H9 (cell line): Measurements from ENCODE around the gene NT5C. TPM values are rescaled to one million over a fixed set of nuclear protein-coding genes. Genes with fewer than 3 reads are reported as not detected.

Source experiments
- DNase-seq: peaks from one replicate; pipeline ENCODE4 v3.0.0-alpha.2; 2017
- H2AFZ ChIP-seq: one replicate; pipeline ENCODE4 v1.6.1; 2013; ENCODE audit warnings: mild to moderate bottlenecking, low read length, control low read depth, moderate library complexity
- H2AK5ac ChIP-seq: 2 replicates; pipeline ENCODE4 v1.6.1; 2013; ENCODE audit warnings: low read length, control low read depth, mixed read lengths; ENCODE audit not compliant: insufficient read length
- H2BK120ac ChIP-seq: one replicate; pipeline ENCODE4 v1.6.1; 2013; ENCODE audit warnings: low read depth, mild to moderate bottlenecking, low read length, control low read depth, inconsistent platforms; ENCODE audit not compliant: poor library complexity, severe bottlenecking
- H2BK12ac ChIP-seq: 2 replicates; pipeline ENCODE4 v1.6.1; 2013; ENCODE audit warnings: low read length, control low read depth, mixed read lengths, low read depth; ENCODE audit not compliant: insufficient read length
- H2BK15ac ChIP-seq: 2 replicates; pipeline ENCODE4 v1.6.1; 2013; ENCODE audit warnings: low read depth, low read length, control low read depth
- H2BK20ac ChIP-seq: one replicate; pipeline ENCODE4 v1.6.1; 2013; ENCODE audit warnings: low read depth, mild to moderate bottlenecking, low read length, control low read depth, inconsistent platforms; ENCODE audit not compliant: poor library complexity, severe bottlenecking
- H2BK5ac ChIP-seq: 2 replicates; pipeline ENCODE4 v1.6.1; 2013; ENCODE audit warnings: low read length, control low read depth, mixed read lengths; ENCODE audit not compliant: insufficient read length
- H3K14ac ChIP-seq: 2 replicates; pipeline ENCODE4 v1.6.1; 2013; ENCODE audit warnings: low read length, control low read depth; ENCODE audit not compliant: insufficient read depth
- H3K18ac ChIP-seq: 2 replicates; pipeline ENCODE4 v1.6.1; 2013; ENCODE audit warnings: low read depth, mild to moderate bottlenecking, mixed read lengths, low read length, control low read depth; ENCODE audit not compliant: insufficient read length
- H3K23ac ChIP-seq: 2 replicates; pipeline ENCODE4 v1.6.1; 2013; ENCODE audit warnings: low read length, control low read depth, mixed read lengths, low read depth; ENCODE audit not compliant: insufficient read length
- H3K23me2 ChIP-seq: 2 replicates; pipeline ENCODE4 v1.6.1; 2013; ENCODE audit warnings: low read depth, mild to moderate bottlenecking, mixed read lengths, low read length, control low read depth; ENCODE audit not compliant: insufficient read length, poor library complexity, severe bottlenecking
- H3K27ac ChIP-seq: 2 replicates; pipeline ENCODE4 v1.5.1; 2013; ENCODE audit warnings: low read length, control low read depth, mixed read lengths, low read depth; ENCODE audit not compliant: insufficient read length
- H3K27me3 ChIP-seq: 2 replicates; pipeline ENCODE4 v1.6.1; 2013; ENCODE audit warnings: low read length, control low read depth, inconsistent platforms; ENCODE audit not compliant: insufficient read depth
- H3K4ac ChIP-seq: 2 replicates; pipeline ENCODE4 v1.6.1; 2013; ENCODE audit warnings: low read depth, mild to moderate bottlenecking, control low read depth, inconsistent platforms, low read length, moderate library complexity
- H3K4me1 ChIP-seq: 2 replicates; pipeline ENCODE4 v1.6.1; 2013; ENCODE audit warnings: low read length, control low read depth, inconsistent platforms; ENCODE audit not compliant: insufficient read depth
- H3K4me2 ChIP-seq: 2 replicates; pipeline ENCODE4 v1.6.1; 2013; ENCODE audit warnings: low read length, control low read depth, mixed read lengths; ENCODE audit not compliant: insufficient read length, insufficient read depth
- H3K56ac ChIP-seq: 2 replicates; pipeline ENCODE4 v1.6.1; 2013; ENCODE audit warnings: low read depth, mild to moderate bottlenecking, mixed read lengths, low read length, control low read depth; ENCODE audit not compliant: insufficient read length
- H3K79me1 ChIP-seq: 2 replicates; pipeline ENCODE4 v1.6.1; 2013; ENCODE audit warnings: low read depth, mild to moderate bottlenecking, moderate library complexity, low read length, control low read depth, inconsistent platforms; ENCODE audit not compliant: insufficient read depth, poor library complexity, severe bottlenecking
- H3K79me2 ChIP-seq: 2 replicates; pipeline ENCODE4 v1.6.1; 2013; ENCODE audit warnings: low read length, control low read depth, inconsistent platforms; ENCODE audit not compliant: insufficient read depth
- H3K9ac ChIP-seq: 2 replicates; pipeline ENCODE4 v1.6.1; 2013; ENCODE audit warnings: low read length, control low read depth, mixed read lengths; ENCODE audit not compliant: insufficient read length; ENCODE audit errors: extremely low read depth
- H3K9me3 ChIP-seq: one replicate; pipeline ENCODE4 v1.6.1; 2013; ENCODE audit warnings: low read depth, low read length, inconsistent platforms; ENCODE audit not compliant: control insufficient read depth
- H3T11ph ChIP-seq: one replicate; pipeline ENCODE4 v1.6.1; 2013; ENCODE audit warnings: mild to moderate bottlenecking, low read length, control low read depth, inconsistent platforms
- H4K20me1 ChIP-seq: one replicate; pipeline ENCODE4 v1.6.1; 2013; ENCODE audit not compliant: control insufficient read depth, insufficient read length, insufficient read depth
- H4K5ac ChIP-seq: 2 replicates; pipeline ENCODE4 v1.6.1; 2013; ENCODE audit warnings: low read depth, mild to moderate bottlenecking, mixed read lengths, low read length, control low read depth; ENCODE audit not compliant: insufficient read length
- H4K8ac ChIP-seq: replicated peaks from 2 replicates; pipeline ENCODE4 v1.6.1; 2013; ENCODE audit warnings: low read length, control low read depth, mixed read lengths, low read depth; ENCODE audit not compliant: insufficient read length
- H4K91ac ChIP-seq: 2 replicates; pipeline ENCODE4 v1.6.1; 2013; ENCODE audit warnings: low read depth, mild to moderate bottlenecking, moderate library complexity, mixed read lengths, low read length, control low read depth; ENCODE audit not compliant: insufficient read length
- H3K27ac Mint-ChIP-seq, 3 experiments: 2 replicates in 2 of 3; 3 replicates in 1 of 3; pipeline ENCODE4 v1.8.0; 2020 to 2021; ENCODE audit warnings: mixed read lengths in 3 of 3, mild to moderate bottlenecking in 1 of 3, moderate library complexity in 1 of 3
- H3K27me3 Mint-ChIP-seq: 2 replicates; pipeline ENCODE4 v1.8.0; 2021; ENCODE audit warnings: low read depth, mild to moderate bottlenecking, moderate library complexity, mixed read lengths
- H3K36me3 Mint-ChIP-seq, 3 experiments: 2 replicates in 2 of 3; 3 replicates in 1 of 3; pipeline ENCODE4 v1.8.0; 2020 to 2021; ENCODE audit warnings: low read depth in 3 of 3, mixed read lengths in 3 of 3; ENCODE audit not compliant: insufficient read depth in 1 of 3
- H3K4me1 Mint-ChIP-seq, 2 experiments: 2 replicates each; pipeline ENCODE4 v1.8.0; 2020; ENCODE audit warnings: mixed read lengths in 2 of 2
- H3K4me3 Mint-ChIP-seq, 2 experiments: 2 replicates in 1 of 2; 3 replicates in 1 of 2; pipeline ENCODE4 v1.8.0; 2020 to 2021; ENCODE audit warnings: mild to moderate bottlenecking in 2 of 2, mixed read lengths in 2 of 2, moderate library complexity in 1 of 2
- H3K9me3 Mint-ChIP-seq, 2 experiments: 2 replicates in 1 of 2; 3 replicates in 1 of 2; pipeline ENCODE4 v1.8.0; 2020; ENCODE audit warnings: mild to moderate bottlenecking in 2 of 2, mixed read lengths in 2 of 2, moderate library complexity in 1 of 2
- CTCF ChIP-seq: fragments of 200-600 bp; sonication (generic); conservative IDR thresholded peaks from 3 replicates; pipeline ENCODE4 v1.8.0; 2021; ENCODE audit warnings: antibody characterized with exemption, mild to moderate bottlenecking
- WGBS: extraction: QIAGEN DNeasy Blood & Tissue Kit; methylation state at CpG from one replicate; pipeline ENCODE4 v1.1.7; 2013; ENCODE audit warnings: missing lambda C conversion rate, low lambda C conversion rate, mixed read lengths; ENCODE audit not compliant: insufficient read length; ENCODE audit errors: extremely low coverage; 5-methylcytosine and 5-hydroxymethylcytosine counted together
- total RNA-seq: library from RNA; stranded (reverse); gene quantifications from 2 replicates; pipeline ENCODE4 v1.2.1, GENCODE V29; 2021

NT5C gene
- total RNA-seq, 1 experiment from 2014 or later = 77.7 TPM

GRCh38 chr17:75176625-75177024 lies 45.1 kb upstream of the NT5C start:
- H3K18ac ChIP-seq = no peak overlapping the region
- H2AFZ ChIP-seq = no peak overlapping the region
- H3K4me1 ChIP-seq = no peaks in the 10 kb centered on the region
- H3K36me3 Mint-ChIP-seq = peaks cover 49 to 89% (median 79%) of the 10 kb centered on the region in 3 experiments
- H3K79me1 ChIP-seq = peaks cover 12% of the 10 kb centered on the region
- DNase-seq = no peak
- H3K4ac ChIP-seq = no peak overlapping the region
- no peak overlapping the region for H3K27ac ChIP-seq
- no peak overlapping the region for H3K9ac ChIP-seq
- H4K8ac ChIP-seq = no peak overlapping the region
- H2BK20ac ChIP-seq = no peak overlapping the region
- H3K14ac ChIP-seq = no peak overlapping the region
- H2BK12ac ChIP-seq = no peak overlapping the region
- no peak overlapping the region for H2BK15ac ChIP-seq
- no peak overlapping the region for H3K56ac ChIP-seq
- no peak overlapping the region for H4K91ac ChIP-seq
- 100% methylated on average over 2 of the region's 5 CpGs for WGBS
- H3K79me2 ChIP-seq = peaks cover 34% of the 10 kb centered on the region
- no peak for TF ChIP-seq CTCF
- no peak overlapping the region for H3K4me2 ChIP-seq
- no peak overlapping the region for H2BK120ac ChIP-seq
- H3K27me3 ChIP-seq = no peaks in the 10 kb centered on the region
- no peak overlapping the region for H3T11ph ChIP-seq
- H3K4me1 Mint-ChIP-seq = peaks cover 4 to 17% of the 10 kb centered on the region in 2 experiments
- no peak overlapping the region for H4K5ac ChIP-seq
- no peaks in the 10 kb centered on the region for H3K9me3 Mint-ChIP-seq
- H3K9me3 ChIP-seq = no peaks in the 10 kb centered on the region
- no peaks in the 10 kb centered on the region for H3K27me3 Mint-ChIP-seq
- H3K23ac ChIP-seq = no peak overlapping the region
- no peak overlapping the region; a peak in 1 of 5 replicates for H3K4me3 Mint-ChIP-seq
- H3K23me2 ChIP-seq = peaks cover 5% of the 10 kb centered on the region
- H4K20me1 ChIP-seq = no peaks in the 10 kb centered on the region
- H2AK5ac ChIP-seq = no peak overlapping the region
- peak overlapping the region in 1 of 3 experiments; percentile 89; a peak in 2 of 7 replicates for H3K27ac Mint-ChIP-seq
- H2BK5ac ChIP-seq = no peak overlapping the region
